Measurements from ENCODE around the gene MFNG. TPM values are rescaled to one million over a fixed set of nuclear protein-coding genes. Genes with fewer than 3 reads are reported as not detected.
"Not testable (repeated sequence)": the region's sequence is repeated elsewhere in the genome, so short reads cannot be mapped to it uniquely, and the experiment has no call there.

MFNG gene
- total RNA-seq, 1 donor from 2014 or later = 0.54 TPM

- H3K4me3 ChIP-seq (ENCODE audit: low read depth, low read length) = no peak overlapping the region
- TF ChIP-seq CTCF (IDR thresholded peaks at IDR 0.05; ENCODE audit: insufficient read depth, low read length, poor library complexity, severe bottlenecking) = no peak
- H3K36me3 ChIP-seq (ENCODE audit: control insufficient read depth, insufficient read depth, low read length) = no peaks in the 10 kb centered on the region
- DNase-seq (ENCODE audit: low read depth) = no peak
- H3K27me3 ChIP-seq (ENCODE audit: control insufficient read depth, insufficient read depth, low read length) = no peaks in the 10 kb centered on the region
These were observed 16.6 kb downstream of the MFNG start for GRCh38 chr22:37469416-37470086.

GRCh38 chr22:37468201-37468695, 17.9 kb downstream of the MFNG start:
- H3K27me3 ChIP-seq (ENCODE audit: control insufficient read depth, insufficient read depth, low read length); H3K36me3 ChIP-seq (ENCODE audit: control insufficient read depth, insufficient read depth, low read length); H3K4me3 ChIP-seq (ENCODE audit: low read depth, low read length); DNase-seq (ENCODE audit: low read depth): not testable (repeated sequence)

GRCh38 chr22:37467391-37467955, 18.7 kb downstream of the MFNG start:
- no peak for DNase-seq (ENCODE audit: low read depth)
- Histone ChIP-seq H3K36me3 (ENCODE audit: control insufficient read depth, insufficient read depth, low read length) (no peaks in the 10 kb centered on the region), H3K27me3 (ENCODE audit: control insufficient read depth, insufficient read depth, low read length) (peaks cover under 1% of the 10 kb centered on the region), H3K4me3 (ENCODE audit: low read depth, low read length) (no peak overlapping the region)
- no peak for TF ChIP-seq CTCF (IDR thresholded peaks at IDR 0.05; ENCODE audit: insufficient read depth, low read length, poor library complexity, severe bottlenecking)

- no peaks in the 10 kb centered on the region for H3K36me3 ChIP-seq (ENCODE audit: control insufficient read depth, insufficient read depth, low read length)
- TF ChIP-seq CTCF (IDR thresholded peaks at IDR 0.05; ENCODE audit: insufficient read depth, low read length, poor library complexity, severe bottlenecking) = no peak
- no peak for DNase-seq (ENCODE audit: low read depth)
- H3K27me3 ChIP-seq (ENCODE audit: control insufficient read depth, insufficient read depth, low read length) = peaks cover 6% of the 10 kb centered on the region
- H3K4me3 ChIP-seq (ENCODE audit: low read depth, low read length) = no peak overlapping the region
These were observed 22.0 kb downstream of the MFNG start for GRCh38 chr22:37464181-37464580.

- no peak for DNase-seq (ENCODE audit: low read depth)
- Histone ChIP-seq H3K27me3 (ENCODE audit: control insufficient read depth, insufficient read depth, low read length) (peaks cover 6% of the 10 kb centered on the region), H3K36me3 (ENCODE audit: control insufficient read depth, insufficient read depth, low read length) (no peaks in the 10 kb centered on the region), H3K4me3 (ENCODE audit: low read depth, low read length) (no peak overlapping the region)
- no peak for TF ChIP-seq CTCF (IDR thresholded peaks at IDR 0.05; ENCODE audit: insufficient read depth, low read length, poor library complexity, severe bottlenecking)
These were observed 23.2 kb downstream of the MFNG start for GRCh38 chr22:37462983-37463382.

GRCh38 chr22:37462436-37462835, 23.7 kb downstream of the MFNG start:
- Histone ChIP-seq H3K36me3 (ENCODE audit: control insufficient read depth, insufficient read depth, low read length) (no peaks in the 10 kb centered on the region), H3K4me3 (ENCODE audit: low read depth, low read length) (no peak overlapping the region), H3K27me3 (ENCODE audit: control insufficient read depth, insufficient read depth, low read length) (peaks cover 6% of the 10 kb centered on the region)
- no peak for DNase-seq (ENCODE audit: low read depth)
- TF ChIP-seq CTCF (IDR thresholded peaks at IDR 0.05; ENCODE audit: insufficient read depth, low read length, poor library complexity, severe bottlenecking) = no peak

All from kidney epithelial cell (primary cell).